Activated naive CD4-positive, alpha-beta T cell (primary cell): ENCODE measurements around the gene PDGFRB.

Experiments used
- DNase-seq, 4 experiments: peaks; one replicate each; lab custom pipeline; 2025; lab: John Stamatoyannopoulos, UW

The PDGFRB gene

DNA sequence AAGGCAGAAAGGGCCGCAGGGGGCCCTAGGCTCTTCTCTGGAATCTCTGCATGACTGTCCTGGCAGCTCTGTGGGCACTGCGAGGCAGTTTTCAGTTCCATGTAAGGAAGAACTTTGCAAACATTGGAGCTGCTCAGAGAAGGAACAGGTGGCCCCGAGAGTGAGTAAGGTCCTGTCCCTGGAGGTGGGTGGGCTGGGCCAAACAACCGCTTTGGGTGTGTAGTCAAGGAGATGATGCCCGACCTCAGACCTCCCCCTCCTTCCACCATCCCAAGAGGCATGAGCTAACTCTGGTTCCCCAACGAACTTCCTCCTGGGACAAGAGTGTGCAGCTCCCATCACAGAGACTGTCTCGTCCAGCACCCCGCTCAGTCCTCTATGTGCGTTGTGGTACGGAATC lies 89.8 kb downstream of the PDGFRB start:
- DNase-seq = no peak

GRCh38 chr5:150065346-150065745 lies 90.3 kb downstream of the PDGFRB start:
- DNase-seq = no peak

GRCh38 chr5:150064681-150065220 lies 90.9 kb downstream of the PDGFRB start:
- DNase-seq = no peak
